Erythroblast (primary cell): Measurements from ENCODE around the gene ITGAD.

ENCODE experiments used
- GATA1 ChIP-seq: IDR thresholded peaks from 2 replicates; pipeline ENCODE4 v1.6.1; 2011; ENCODE audit warnings: low read depth, mild to moderate bottlenecking, control low read depth, low read length, moderate library complexity
- POLR2A ChIP-seq: IDR thresholded peaks from 2 replicates; pipeline ENCODE4 v1.6.1; 2011; ENCODE audit warnings: mild to moderate bottlenecking, low read length

GRCh38 chr16:31364421-31364820, 28.7 kb upstream of the ITGAD start:
- TF ChIP-seq POLR2A (no peak), GATA1 (no peak)
